Activated T-cell treated with anti-CD3 and anti-CD28 coated beads, Interleukin-2, amount 50 U/mL, for 48 hours (primary cell): ENCODE data around the gene SLC6A16.
"Not testable (repeated sequence)": the region's sequence is repeated elsewhere in the genome, so short reads cannot be mapped to it uniquely, and the experiment has no call there.

Experiments used
- DNase-seq, 2 experiments: peaks; one replicate each; pipeline ENCODE4 v3.0.0-alpha.2; 2020

The SLC6A16 gene

GRCh38 chr19:49344505-49345423 lies 19.8 kb upstream of the SLC6A16 start:
- no peak for DNase-seq

GRCh38 chr19:49343123-49343522 lies 18.1 kb upstream of the SLC6A16 start:
- no peak for DNase-seq

GRCh38 chr19:49342291-49342721 lies 17.3 kb upstream of the SLC6A16 start:
- DNase-seq = no peak

- no peak for DNase-seq
Observed at GRCh38 chr19:49340865-49341718, 16.1 kb upstream of the SLC6A16 start.

GRCh38 chr19:49340069-49340864 lies 15.3 kb upstream of the SLC6A16 start:
- DNase-seq = no peak

GRCh38 chr19:49339301-49340068 lies 14.5 kb upstream of the SLC6A16 start:
- DNase-seq = no peak

GRCh38 chr19:49338691-49339300 lies 13.8 kb upstream of the SLC6A16 start:
- DNase-seq = peak; percentile 51

GRCh38 chr19:49338023-49338677 lies 13.2 kb upstream of the SLC6A16 start:
- DNase-seq = peak; percentile 13

- peak in 1 of 2 experiments; percentile 7 for DNase-seq
Observed at GRCh38 chr19:49337267-49338022, 12.5 kb upstream of the SLC6A16 start.

GRCh38 chr19:49336482-49337266 lies 11.7 kb upstream of the SLC6A16 start:
- peak; percentile 13 for DNase-seq

- peak; percentile 14 for DNase-seq
Observed at GRCh38 chr19:49335784-49336481, 10.9 kb upstream of the SLC6A16 start.

GRCh38 chr19:49335071-49335783 lies 10.2 kb upstream of the SLC6A16 start, which contains the start of gene CD37:
TSS of gene CD37 (plus strand) at chr19:49335406. CDS start at chr19:49335541, 135 bp downstream.
- peak; percentile 71 to 74 for DNase-seq

GRCh38 chr19:49333811-49334288 lies 8.9 kb upstream of the SLC6A16 start:
- peak; percentile 71 to 77 for DNase-seq

- no peak for DNase-seq
Observed at GRCh38 chr19:49333418-49333805, 8.4 kb upstream of the SLC6A16 start.

- not testable (repeated sequence) for DNase-seq
Observed at GRCh38 chr19:49332691-49333417, 7.9 kb upstream of the SLC6A16 start.

GRCh38 chr19:49331616-49332055 lies 6.6 kb upstream of the SLC6A16 start:
- peak; percentile 68 to 70 for DNase-seq

GRCh38 chr19:49331187-49331586 lies 6.2 kb upstream of the SLC6A16 start:
- DNase-seq = not testable (repeated sequence)
